H1 (cell line): ENCODE results near the gene GRIK4. TPM values are rescaled to one million over a fixed set of nuclear protein-coding genes. Genes with fewer than 3 reads are reported as not detected.

Source experiments
- BCL11A ChIP-seq, 2 experiments: IDR thresholded peaks; one replicate each; pipeline ENCODE4 v1.6.1; 2011; ENCODE audit warnings: low read depth in 2 of 2, low read length in 2 of 2, mild to moderate bottlenecking in 2 of 2
- GABPA ChIP-seq: IDR thresholded peaks from 2 replicates; pipeline ENCODE4 v1.6.1; 2011; ENCODE audit warnings: mild to moderate bottlenecking, low read length, moderate library complexity, borderline replicate concordance; ENCODE audit not compliant: insufficient read depth
- GTF2F1 ChIP-seq: IDR thresholded peaks from 2 replicates; pipeline ENCODE4 v1.6.1; 2012; ENCODE audit warnings: low read depth, low read length, improper control_type of control experiment, borderline replicate concordance
- JUND ChIP-seq: IDR thresholded peaks from 2 replicates; pipeline ENCODE4 v1.6.1; 2011; ENCODE audit warnings: mild to moderate bottlenecking, improper control_type of control experiment, low read length
- MAFK ChIP-seq: IDR thresholded peaks from 2 replicates; pipeline ENCODE4 v1.6.1; 2012; ENCODE audit warnings: low read depth, mild to moderate bottlenecking, improper control_type of control experiment, low read length
- NANOG ChIP-seq: IDR thresholded peaks from 2 replicates; pipeline ENCODE4 v1.6.1; 2011; ENCODE audit warnings: low read length, low read depth, mild to moderate bottlenecking, inconsistent platforms; ENCODE audit not compliant: insufficient read depth, poor library complexity, severe bottlenecking
- SAP30 ChIP-seq: fragments of 300-600 bp; sonication (generic); IDR thresholded peaks from 2 replicates; pipeline ENCODE4 v1.7.1; 2012; ENCODE audit warnings: low read length, moderate library complexity, mild to moderate bottlenecking, inconsistent platforms; ENCODE audit not compliant: insufficient read depth, insufficient replicate concordance
- TAF1 ChIP-seq: IDR thresholded peaks from 2 replicates; pipeline ENCODE4 v1.6.1; 2011; ENCODE audit warnings: mild to moderate bottlenecking, low read depth, low read length
- polyA plus RNA-seq, 7 experiments: library from polyadenylated mRNA; depleted of rRNA in 3 of 7; stranded (reverse) in 5 of 7; unstranded in 2 of 7; fragments of >200 nt in 5 of 7; fragments of 200-250 nt in 2 of 7; gene quantifications; 1 replicate in 5 of 7; 2 replicates in 1 of 7; 4 replicates in 1 of 7; pipeline versions ENCODE4 v1.2.1 to v1.2.3, GENCODE V29; 2011 to 2013; ENCODE audit warnings: missing spikeins in 2 of 7, mixed read lengths in 2 of 7
- total RNA-seq: library from RNA; stranded (reverse); fragmentation: NEBNext Ultra II Directional; extraction: Animal tissue kit (Norgen Biotek cat#: 25700); gene quantifications from 2 replicates; pipeline ENCODE4 v1.2.1, GENCODE V29; 2021
- TF ChIP-seq, protein P1 (sequence below): fragments of 300-600 bp; sonication (generic); IDR thresholded peaks from 2 replicates; pipeline ENCODE4 v1.7.1; 2012; ENCODE audit warnings: low read length, moderate library complexity, mild to moderate bottlenecking, inconsistent platforms; ENCODE audit not compliant: insufficient replicate concordance

GRIK4 gene
- total and polyA plus RNA-seq, 2 of the 8 experiments (the other 6 are each of a cell fraction or from before 2014, with no cell fraction given) = 1.2 to 2.9 TPM

DNA sequence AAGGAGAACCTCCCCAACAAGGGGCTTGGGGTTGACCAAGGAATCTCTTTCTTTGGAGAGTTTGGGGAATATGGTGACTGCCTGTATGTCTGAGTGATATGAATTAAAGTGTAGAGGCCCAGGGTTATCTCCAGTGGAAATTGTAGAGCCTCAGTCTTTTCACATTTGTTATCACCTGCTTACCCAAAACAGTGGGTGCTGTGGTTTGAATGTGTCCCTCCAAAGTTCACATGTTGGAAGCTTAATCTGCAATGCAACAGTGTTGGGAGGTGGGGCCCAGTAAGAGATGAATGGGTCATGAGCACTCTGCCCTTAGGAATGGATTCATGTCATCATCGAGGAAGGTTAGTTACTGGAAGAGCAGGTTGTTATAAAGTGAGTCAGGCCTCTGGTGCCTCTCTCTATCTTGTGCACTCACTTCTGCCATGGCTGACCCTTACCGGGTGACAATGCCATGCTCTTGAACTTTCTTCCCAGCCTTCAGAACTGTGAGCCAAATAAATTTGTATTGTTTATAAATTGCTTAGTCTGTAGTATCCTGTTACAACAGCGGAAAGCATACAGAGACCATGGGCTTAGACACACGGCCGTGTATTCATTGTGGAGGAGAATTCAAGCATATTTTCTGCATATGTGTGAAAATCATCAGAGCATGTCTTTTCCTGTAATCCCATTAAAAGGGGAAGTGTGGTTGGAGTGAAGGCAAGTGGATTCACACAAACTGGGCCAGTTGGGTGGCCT is 398.3 kb downstream of the GRIK4 start (continued):
- TF ChIP-seq, protein P1, sequence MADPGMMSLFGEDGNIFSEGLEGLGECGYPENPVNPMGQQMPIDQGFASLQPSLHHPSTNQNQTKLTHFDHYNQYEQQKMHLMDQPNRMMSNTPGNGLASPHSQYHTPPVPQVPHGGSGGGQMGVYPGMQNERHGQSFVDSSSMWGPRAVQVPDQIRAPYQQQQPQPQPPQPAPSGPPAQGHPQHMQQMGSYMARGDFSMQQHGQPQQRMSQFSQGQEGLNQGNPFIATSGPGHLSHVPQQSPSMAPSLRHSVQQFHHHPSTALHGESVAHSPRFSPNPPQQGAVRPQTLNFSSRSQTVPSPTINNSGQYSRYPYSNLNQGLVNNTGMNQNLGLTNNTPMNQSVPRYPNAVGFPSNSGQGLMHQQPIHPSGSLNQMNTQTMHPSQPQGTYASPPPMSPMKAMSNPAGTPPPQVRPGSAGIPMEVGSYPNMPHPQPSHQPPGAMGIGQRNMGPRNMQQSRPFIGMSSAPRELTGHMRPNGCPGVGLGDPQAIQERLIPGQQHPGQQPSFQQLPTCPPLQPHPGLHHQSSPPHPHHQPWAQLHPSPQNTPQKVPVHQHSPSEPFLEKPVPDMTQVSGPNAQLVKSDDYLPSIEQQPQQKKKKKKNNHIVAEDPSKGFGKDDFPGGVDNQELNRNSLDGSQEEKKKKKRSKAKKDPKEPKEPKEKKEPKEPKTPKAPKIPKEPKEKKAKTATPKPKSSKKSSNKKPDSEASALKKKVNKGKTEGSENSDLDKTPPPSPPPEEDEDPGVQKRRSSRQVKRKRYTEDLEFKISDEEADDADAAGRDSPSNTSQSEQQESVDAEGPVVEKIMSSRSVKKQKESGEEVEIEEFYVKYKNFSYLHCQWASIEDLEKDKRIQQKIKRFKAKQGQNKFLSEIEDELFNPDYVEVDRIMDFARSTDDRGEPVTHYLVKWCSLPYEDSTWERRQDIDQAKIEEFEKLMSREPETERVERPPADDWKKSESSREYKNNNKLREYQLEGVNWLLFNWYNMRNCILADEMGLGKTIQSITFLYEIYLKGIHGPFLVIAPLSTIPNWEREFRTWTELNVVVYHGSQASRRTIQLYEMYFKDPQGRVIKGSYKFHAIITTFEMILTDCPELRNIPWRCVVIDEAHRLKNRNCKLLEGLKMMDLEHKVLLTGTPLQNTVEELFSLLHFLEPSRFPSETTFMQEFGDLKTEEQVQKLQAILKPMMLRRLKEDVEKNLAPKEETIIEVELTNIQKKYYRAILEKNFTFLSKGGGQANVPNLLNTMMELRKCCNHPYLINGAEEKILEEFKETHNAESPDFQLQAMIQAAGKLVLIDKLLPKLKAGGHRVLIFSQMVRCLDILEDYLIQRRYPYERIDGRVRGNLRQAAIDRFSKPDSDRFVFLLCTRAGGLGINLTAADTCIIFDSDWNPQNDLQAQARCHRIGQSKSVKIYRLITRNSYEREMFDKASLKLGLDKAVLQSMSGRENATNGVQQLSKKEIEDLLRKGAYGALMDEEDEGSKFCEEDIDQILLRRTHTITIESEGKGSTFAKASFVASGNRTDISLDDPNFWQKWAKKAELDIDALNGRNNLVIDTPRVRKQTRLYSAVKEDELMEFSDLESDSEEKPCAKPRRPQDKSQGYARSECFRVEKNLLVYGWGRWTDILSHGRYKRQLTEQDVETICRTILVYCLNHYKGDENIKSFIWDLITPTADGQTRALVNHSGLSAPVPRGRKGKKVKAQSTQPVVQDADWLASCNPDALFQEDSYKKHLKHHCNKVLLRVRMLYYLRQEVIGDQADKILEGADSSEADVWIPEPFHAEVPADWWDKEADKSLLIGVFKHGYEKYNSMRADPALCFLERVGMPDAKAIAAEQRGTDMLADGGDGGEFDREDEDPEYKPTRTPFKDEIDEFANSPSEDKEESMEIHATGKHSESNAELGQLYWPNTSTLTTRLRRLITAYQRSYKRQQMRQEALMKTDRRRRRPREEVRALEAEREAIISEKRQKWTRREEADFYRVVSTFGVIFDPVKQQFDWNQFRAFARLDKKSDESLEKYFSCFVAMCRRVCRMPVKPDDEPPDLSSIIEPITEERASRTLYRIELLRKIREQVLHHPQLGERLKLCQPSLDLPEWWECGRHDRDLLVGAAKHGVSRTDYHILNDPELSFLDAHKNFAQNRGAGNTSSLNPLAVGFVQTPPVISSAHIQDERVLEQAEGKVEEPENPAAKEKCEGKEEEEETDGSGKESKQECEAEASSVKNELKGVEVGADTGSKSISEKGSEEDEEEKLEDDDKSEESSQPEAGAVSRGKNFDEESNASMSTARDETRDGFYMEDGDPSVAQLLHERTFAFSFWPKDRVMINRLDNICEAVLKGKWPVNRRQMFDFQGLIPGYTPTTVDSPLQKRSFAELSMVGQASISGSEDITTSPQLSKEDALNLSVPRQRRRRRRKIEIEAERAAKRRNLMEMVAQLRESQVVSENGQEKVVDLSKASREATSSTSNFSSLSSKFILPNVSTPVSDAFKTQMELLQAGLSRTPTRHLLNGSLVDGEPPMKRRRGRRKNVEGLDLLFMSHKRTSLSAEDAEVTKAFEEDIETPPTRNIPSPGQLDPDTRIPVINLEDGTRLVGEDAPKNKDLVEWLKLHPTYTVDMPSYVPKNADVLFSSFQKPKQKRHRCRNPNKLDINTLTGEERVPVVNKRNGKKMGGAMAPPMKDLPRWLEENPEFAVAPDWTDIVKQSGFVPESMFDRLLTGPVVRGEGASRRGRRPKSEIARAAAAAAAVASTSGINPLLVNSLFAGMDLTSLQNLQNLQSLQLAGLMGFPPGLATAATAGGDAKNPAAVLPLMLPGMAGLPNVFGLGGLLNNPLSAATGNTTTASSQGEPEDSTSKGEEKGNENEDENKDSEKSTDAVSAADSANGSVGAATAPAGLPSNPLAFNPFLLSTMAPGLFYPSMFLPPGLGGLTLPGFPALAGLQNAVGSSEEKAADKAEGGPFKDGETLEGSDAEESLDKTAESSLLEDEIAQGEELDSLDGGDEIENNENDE = no peak
- TF ChIP-seq TAF1 (no peak), MAFK (no peak), GTF2F1 (no peak), JUND (no peak), GABPA (no peak), BCL11A (IDR thresholded peaks at IDR 0.05; ENCODE audit: low read depth in 2 of 2, low read length in 2 of 2) (no peak), NANOG (no peak), SAP30 (no peak)
